HEK293 (cell line): ENCODE measurements around the gene TBC1D19.

ENCODE experiments used
- CTCF ChIP-seq: fragments of 450-650 bp; formaldehyde crosslinking; IDR thresholded peaks from 2 replicates; pipeline ENCODE4 v1.5.1; 2016; ENCODE audit warnings: missing biosample characterization, missing genetic modification characterization
- ZBTB21 ChIP-seq: fragments of 450-650 bp; formaldehyde crosslinking; IDR thresholded peaks from 2 replicates; pipeline ENCODE4 v1.5.1; 2017; ENCODE audit warnings: missing biosample characterization, missing genetic modification characterization
- ZNF24 ChIP-seq: fragments of 450-650 bp; formaldehyde crosslinking; IDR thresholded peaks from 2 replicates; pipeline ENCODE4 v1.5.1; 2016; ENCODE audit warnings: missing biosample characterization, missing genetic modification characterization
- ZNF341 ChIP-seq: fragments of 450-650 bp; formaldehyde crosslinking; IDR thresholded peaks from 2 replicates; pipeline ENCODE4; 2016; ENCODE audit warnings: low read depth, missing biosample characterization, missing genetic modification characterization
- ZNF560 ChIP-seq: fragments of 450-650 bp; formaldehyde crosslinking; IDR thresholded peaks from 2 replicates; pipeline ENCODE4 v1.5.1; 2017; ENCODE audit warnings: missing biosample characterization, missing genetic modification characterization, borderline replicate concordance
- ZNF654 ChIP-seq: fragments of 450-650 bp; formaldehyde crosslinking; IDR thresholded peaks from 2 replicates; pipeline ENCODE4 v1.5.1; 2016; ENCODE audit warnings: low read depth, missing biosample characterization, missing genetic modification characterization
- ZSCAN5A ChIP-seq: fragments of 450-650 bp; formaldehyde crosslinking; IDR thresholded peaks from 2 replicates; pipeline ENCODE4 v1.5.1; 2016; ENCODE audit warnings: missing biosample characterization, missing genetic modification characterization

GRCh38 chr4:26785810-26786209 lies 201.9 kb downstream of the TBC1D19 start:
- TF ChIP-seq ZNF24 (tag by site-specific recombination) (no peak), CTCF (tag by site-specific recombination) (no peak), ZBTB21 (no peak), ZSCAN5A (tag by site-specific recombination) (no peak), ZNF560 (tag by site-specific recombination) (no peak), ZNF654 (tag by site-specific recombination) (no peak), ZNF341 (tag by site-specific recombination) (no peak)
